Ammon's horn (tissue), 1 donor: ENCODE data around the gene PANK4.

Source experiments
- DNase-seq: peaks from one replicate; pipeline ENCODE4 v3.0.0-alpha.2; 2016; ENCODE audit warnings: low spot score

Gene PANK4

DNA sequence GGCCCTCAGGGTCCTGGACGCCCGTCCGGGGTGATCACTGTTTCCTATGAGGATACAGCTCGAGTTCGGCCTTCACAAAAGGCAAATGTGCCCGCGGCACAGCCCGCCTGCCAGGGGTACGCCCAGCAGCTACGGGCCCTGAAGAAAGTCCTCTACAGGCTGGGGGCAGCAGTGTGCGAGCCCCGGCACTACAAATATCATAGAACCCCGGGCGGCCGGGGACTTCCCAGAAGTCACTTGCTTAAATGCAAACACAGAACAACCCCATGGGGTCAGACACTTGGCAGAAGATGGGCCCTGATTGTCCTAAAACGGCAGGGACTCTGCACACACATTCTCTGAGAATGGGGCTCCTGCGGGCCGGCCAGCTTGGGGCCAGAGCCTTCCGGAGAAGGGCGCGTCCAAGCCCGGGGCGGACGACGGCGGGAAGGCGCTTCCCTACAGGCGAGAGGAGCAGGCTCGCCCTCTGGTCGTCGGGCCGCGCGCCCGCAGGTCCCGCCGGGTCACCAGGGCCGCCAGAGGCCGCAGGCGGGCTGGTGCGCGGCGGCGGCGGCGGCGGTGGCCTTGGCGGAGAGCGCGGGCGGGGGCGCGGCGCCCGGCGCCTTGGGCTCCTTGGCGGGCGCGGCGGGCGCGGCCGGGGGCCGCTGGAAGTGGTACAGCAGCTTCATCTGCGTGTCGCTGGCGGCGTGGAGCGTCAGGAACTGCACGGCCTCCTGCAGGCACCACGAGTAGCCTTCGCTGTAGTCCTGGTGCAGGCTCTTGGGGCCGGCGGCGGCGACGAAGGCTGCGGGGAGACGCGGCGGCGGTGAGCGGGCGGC, 2.8 kb upstream of the PANK4 start:
- no peak for DNase-seq

DNA sequence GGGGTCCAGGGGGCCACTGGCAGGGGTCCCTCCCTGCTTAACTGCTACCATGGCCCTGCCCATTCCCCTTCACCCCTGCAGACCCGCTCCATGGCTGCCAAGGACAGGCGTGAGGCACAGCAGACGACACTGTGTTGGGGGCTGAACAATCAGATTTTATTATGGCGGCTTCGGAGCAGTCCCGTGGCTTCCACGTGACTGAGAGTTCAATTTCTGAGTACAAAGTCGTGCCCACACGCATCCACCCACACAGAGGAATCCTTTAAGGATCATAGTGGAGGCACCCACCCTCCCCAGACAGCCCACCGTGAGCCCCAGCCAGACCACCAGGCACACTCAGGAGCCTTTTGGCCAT, 2.2 kb upstream of the PANK4 start:
- DNase-seq, result no peak

DNA sequence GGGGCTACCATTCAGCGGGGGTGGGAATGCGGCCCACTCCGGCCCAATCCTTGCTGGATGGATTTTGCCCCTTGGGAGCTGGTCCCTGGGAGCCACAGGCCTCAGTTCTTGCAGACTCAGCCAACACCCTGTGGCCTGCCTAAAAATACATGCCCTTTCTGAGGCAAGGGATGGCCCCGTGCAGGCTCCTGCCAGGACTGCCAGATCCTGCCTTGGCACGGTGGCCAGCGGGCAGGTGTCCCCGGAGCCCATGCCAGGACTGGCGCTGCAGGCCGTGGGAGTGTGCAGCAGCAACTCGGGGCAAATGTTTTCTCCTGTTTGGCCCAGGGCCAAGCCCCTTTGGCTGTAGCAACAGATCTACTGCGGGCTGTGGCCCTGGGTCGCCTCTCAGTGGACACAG, 1.6 kb upstream of the PANK4 start:
- DNase-seq, result peak; percentile 60

DNA sequence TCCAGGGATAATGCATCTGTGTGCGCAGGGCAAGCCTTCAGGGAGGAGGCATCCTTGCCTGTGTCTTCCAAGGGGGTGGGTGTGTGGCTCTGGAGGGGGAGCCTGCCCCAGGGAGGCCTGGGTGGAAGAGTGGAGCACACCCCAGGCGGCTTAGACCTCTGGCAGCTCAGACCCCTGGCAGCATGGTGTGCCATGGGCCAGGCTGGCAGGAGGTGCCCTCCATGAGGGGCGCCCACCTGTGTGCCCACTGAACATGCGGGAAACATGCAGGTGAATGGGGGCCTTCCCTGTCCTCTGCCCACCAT, 1.1 kb upstream of the PANK4 start:
- DNase-seq, result no peak

DNA sequence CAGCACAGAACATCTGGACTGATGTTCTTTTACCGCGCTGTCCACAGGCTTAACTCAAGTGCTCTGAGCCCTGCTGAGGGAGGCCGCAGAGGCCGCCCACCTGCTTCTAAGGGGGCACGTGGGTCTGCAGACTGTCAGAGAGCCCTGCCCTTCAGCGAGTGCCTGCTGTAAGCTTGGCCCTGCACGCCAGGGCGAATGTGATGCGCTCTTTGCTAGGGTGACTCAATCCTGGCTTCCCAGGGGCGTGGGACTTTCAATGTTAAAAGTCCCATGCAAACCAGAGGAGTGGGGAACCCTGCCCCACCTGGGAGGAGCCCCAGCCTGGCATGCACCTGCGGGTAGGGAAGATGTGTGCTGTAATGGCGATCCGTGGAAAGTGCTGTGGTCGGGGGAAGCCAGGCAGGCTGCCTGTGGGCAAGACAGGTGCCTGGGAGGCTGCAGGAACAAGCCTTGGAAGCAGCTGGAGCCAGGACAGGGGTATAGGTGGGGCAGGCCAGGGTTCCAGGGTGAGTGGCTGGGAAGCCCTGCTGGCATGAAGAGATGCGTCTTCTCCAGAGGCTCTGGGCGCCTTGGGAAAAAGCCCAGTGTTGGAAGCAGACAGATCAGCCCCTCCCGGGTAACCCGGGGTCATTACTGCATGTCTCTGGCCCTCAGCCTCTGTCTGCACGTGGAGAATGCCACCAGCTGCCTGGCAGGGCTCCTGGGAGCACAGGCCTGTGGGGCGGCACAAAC, 594 bp upstream of the PANK4 start:
- peak; percentile 80 for DNase-seq

DNA sequence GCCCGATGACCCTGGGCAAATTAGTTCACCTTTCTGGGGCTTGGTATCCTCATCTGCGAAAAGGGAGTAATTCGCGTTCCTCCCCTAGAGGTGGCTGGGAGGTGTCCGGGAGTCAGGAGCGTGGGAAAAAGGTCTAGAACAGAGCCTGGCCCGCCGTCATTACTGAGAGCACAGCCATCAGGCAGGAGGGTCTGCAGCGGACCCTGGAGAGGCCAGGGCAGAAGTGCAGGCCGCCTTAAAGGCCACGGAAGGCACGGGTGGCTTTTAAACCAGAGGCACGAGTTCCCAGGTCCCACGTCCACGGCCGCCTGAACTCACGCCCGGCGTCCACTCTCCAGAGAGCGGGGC, 850 bp downstream of the PANK4 start:
- DNase-seq, result no peak

DNA sequence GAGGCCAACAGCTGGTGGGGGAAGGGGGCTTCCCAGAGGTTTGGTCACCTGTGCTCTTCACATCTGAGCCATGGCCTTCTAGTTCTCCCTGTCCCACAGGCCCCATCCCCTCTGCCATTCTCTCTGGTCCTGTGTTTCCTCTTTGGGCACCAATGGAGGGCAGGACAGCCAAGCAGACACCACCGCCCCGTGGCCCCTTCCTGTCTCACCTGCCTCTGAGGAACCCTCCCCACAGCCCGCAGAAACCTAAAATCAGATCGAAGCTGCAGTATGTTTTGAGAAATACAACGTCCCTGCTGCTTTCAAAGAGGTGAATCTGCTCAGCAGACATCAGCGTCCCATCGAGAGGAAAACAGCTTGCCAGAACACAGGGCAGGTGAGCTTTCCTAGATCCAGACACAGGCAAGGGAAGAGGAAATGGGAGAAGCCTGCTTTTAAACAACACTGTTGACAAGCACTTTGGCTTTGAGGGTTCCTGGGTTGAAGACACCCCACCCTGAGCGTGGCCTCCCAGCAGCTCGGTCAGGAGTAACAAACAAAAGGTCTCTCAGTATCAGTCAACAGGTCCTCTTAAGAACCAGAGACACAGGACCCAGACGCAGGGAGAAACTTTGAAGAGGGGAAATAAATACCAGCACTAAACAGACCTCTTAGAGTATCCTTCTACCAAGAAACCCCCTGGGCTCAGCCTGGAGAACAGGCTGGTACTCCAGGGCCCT, 2.3 kb downstream of the PANK4 start:
- DNase-seq, result no peak

DNA sequence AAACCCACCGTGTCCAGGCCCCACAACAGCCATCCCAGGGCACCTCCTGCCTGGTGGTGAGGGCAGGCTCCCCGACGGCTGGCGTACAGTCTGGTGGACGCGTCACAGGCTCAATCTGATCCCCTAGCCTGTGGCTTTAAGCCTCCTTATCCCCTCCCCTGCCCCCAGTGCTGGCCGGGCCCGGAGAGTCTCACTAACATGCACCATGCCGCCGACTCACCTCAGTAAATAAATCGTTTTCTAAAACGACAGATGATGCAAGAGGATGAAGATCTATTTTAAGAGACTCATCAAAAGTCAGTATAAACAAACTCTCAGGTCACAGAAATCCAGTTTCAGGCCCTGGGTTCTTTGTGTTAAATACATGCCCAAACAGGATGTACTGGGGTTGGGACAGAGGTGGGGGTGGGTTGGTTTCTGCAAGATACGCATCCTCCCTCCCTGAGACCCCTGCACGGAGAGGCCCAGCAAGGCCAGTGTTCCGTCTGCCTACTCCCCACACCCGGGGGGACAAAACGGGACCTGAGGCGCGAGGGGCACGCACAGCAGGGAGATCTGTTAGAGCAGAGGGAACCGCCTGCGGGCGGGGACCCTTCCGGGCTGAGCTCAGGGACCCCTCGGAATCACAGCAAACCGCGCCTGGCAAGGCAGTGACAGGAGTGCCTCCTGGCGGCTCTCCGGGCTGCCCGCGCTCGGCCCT, 3.1 kb downstream of the PANK4 start:
- DNase-seq, result no peak

DNA sequence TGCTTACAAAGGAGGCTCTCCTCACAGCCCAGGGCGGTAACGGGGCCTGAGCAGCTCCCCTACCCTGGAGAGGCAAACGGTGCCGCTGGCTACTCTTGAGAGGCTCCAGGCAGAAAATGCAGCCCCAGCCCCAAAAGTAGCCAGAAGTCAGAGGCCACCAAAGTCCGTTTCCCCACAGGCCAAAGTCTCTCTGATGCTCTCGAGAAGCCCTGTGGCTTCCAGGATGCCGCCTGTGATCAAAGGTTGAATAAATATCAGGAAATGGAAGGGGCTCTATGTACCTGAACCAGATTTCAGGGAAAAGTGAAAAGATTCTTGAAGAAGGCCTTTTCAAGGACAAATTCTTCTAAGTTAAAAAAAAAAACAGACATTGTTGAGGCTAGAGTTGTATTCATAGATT, 4.2 kb downstream of the PANK4 start:
- no peak for DNase-seq

DNA sequence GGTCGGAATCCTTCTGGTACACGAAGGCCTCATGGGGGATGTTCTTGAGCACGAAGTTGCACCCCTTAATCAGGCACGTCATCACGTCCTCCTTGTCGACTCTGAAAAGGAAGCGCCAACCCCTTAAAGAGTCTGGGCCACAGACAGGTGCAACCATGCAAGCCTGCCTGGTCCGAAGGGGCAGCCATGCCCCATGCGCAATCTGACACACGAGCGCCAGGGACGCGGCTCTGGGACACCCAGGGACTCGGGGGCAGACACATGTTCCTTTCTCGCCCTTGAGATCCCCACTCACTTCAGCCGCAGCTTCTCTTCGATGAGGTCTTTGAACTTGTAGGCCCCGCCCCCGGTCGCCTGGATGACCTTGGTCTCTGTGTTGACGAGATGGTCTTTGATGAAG, 5.6 kb downstream of the PANK4 start:
- DNase-seq, result no peak

DNA sequence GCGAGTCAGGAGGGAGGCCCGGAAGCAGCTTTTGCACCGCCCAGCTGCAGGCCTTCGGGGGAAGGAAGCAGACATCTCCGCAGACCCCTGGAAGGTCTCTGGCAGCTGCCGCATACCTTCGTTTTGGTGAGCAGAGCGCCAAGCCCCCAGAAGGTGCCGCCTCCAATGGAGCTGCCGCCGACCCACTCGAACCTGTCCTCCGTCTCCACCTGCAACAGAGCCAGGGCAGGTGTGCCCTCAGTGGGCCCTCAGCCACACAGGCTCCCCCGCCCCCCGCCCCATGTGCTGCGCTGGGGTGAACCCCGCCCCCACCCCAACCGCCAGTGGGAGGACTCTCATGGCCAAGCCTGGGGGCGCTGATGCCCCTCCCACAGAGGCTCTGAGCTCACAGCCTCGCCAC, 6.2 kb downstream of the PANK4 start:
- DNase-seq, result no peak

DNA sequence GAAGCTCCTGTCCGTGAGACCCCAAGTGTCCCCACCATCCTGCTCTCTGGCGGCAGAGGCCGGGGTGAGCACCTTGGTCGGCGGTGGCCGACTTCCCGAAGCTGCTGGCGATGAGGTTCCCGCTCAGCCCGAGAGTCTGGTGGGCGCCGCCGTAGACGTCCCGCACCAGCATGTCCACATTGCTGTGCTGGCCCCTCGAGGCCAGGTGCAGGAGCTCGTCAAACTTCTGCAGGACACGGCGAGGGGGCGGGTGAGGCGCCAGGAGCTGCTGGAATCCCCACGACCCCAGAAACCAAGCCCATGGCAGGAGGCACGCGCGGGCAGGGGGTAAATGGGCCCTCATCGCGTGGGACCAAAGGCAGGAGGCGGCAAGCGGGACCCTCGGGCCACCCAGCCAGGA, 6.7 kb downstream of the PANK4 start:
- no peak for DNase-seq

DNA sequence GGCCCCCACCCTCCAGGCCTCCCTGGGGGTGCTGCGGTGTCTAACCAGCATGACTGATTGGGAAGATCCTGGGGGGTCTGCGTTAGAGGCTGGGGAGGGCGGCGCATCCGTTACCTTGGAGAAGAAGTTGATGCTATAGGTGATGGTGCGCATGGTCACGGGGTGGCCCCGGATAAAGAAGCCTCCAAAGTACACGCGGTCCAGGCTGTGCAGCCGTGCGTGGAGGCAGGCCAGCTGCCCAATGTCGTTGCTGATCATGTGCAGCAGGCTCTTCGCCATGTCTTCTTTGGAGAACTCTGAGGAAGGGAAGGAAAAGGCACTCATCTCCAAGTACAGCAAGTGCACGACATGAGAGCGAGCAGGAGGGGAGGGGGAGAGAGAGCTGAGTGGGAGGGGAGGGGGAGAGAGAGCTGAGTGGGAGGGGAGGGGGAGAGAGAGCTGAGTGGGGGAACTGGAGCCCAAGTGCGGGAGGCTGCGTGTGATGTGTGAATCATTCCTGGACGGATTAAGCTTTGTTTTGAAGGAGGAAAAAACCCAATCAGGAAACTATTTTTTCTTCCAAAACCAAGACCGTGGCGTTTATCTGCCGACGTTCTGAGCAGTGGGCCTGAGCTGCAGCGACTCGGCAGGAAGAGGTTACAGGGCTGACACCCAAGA, 7.2 kb downstream of the PANK4 start:
- DNase-seq, result peak; percentile 50

DNA sequence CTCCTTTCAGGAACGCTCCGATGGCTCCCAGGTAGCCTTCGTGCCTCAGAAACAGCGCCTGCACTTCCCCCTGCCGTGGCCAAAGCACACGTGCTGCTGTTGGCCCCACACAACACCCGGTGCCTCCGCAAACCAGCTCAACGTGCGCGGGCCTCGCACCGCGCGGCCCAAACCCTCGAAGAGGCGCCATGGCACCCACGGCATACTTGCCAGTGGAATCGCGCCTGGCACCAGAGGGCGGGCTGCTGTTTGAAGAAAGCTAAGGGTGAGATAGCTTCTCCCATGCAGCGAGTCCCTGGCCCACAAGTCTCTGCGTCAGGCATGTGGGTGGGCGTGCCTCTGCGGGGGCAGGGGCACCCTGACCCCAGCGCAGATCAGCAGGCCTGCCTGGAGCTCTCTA, 7.9 kb downstream of the PANK4 start:
- no peak for DNase-seq

DNA sequence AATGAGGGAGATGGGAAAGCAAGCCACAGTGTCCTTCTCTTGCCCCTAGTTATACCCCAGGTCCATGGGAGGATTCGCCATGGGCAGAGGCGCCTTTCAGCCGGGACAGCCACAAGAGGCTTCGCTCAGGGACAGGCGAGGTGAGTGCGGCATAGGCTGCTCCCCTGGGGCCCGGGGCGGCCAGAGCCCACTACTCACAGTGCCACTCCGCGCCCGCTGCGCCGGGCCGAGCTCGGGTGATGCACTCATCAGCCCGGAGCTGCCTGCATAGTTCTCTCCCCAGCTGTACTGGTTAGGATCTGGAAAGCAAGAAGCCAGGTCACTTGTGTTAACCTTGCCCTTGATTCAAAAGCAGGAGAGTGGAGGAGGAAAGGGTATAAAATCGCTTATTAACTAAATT, 8.4 kb downstream of the PANK4 start:
- no peak for DNase-seq

DNA sequence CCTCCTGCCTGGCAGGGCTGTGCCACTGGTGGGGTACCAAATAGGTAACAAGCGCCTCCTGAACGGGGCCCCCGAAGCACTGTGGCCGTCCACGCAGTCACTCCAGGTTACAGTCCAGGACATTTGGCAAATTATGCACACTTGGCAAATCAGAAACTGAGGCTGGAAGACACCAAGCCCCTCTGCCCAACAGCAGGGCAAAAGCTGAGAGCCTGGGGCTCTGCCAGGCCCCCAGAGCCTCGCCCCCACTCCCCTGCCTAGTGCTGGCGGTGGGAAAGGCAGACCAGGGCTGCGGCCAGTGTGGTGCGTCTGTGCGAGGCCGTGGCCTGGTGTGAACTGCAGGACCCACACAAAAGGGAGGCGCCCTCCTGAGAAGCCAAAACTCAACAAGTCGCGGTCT, 9.4 kb downstream of the PANK4 start:
- DNase-seq, result no peak

DNA sequence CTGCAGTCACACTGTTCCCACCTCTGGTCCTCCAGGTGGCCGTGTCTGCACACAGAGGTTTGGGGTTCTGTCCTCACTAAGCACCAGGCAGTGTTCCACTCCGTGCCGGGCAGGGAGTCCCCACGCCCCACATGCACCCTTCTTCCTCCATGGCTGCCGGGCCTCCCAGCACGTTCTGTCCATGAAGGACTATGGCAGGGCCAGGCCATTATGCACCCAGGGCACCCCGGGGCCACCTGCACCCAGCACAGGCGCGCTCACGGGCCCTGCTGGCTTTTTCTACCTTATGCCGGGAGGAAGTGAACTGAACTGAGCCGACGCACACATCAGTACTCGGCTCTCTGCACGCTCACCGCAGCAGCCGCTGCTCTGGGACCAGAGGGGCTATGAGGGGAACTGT, 10.3 kb downstream of the PANK4 start:
- DNase-seq, result no peak

DNA sequence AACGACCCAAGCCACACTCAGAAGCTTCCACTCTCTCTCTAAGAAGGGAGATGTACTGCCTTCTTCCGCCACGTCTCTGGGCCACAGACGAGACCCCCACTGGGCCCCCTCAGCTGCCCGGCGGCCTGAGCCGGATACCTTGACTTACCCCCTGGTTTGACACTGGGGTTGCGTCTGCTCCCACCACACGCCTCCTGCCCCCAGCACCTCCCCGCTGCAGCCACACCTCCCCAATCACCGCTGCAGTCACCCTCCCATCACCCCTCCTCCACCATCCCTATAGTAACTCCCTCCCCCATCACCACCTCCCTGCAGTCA, 10.7 kb downstream of the PANK4 start:
- no peak for DNase-seq

DNA sequence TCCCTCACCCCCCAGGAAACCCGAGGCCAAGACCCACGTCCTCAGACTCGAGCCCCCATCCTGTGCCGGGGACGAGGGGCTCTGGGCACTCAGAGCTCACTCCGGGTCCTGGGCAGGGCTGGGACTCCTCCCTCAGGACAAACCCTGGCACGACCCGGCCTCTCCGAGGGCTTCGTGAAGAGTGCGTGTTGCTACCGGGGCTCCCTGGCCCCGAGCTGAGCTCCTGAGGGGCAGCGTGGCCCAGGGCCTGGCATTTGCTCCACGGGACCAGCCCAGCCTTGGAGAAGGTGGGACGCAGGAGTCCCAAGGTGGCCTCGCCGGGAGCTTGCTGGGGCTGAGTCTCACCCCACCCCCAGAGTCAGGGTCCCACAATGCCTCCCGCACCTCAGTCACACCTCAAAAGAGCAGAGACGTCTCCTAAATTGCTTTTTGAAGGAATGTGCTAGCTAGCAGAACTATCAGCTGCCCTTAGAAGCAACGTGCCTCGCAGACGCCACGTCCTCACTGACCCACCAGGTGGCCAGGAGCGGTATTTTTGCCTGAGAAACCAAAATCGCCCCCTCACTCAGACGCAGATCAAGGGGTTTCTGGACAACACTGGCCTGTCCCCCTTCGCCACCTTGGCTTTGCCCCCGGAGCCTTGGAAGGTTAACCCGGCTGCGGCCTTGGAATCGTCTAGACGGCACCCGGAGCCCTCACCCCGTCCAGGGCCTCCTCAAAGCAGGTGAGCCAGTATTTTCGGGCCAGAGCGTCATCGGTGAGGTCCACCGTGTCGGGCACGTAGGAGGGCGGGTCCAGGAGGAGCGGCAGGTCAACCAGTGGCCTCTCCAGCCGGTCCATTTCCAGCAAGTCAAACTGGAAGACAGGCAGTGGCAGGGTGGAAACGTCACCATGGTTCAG, 11.3 kb downstream of the PANK4 start:
- DNase-seq, result no peak

DNA sequence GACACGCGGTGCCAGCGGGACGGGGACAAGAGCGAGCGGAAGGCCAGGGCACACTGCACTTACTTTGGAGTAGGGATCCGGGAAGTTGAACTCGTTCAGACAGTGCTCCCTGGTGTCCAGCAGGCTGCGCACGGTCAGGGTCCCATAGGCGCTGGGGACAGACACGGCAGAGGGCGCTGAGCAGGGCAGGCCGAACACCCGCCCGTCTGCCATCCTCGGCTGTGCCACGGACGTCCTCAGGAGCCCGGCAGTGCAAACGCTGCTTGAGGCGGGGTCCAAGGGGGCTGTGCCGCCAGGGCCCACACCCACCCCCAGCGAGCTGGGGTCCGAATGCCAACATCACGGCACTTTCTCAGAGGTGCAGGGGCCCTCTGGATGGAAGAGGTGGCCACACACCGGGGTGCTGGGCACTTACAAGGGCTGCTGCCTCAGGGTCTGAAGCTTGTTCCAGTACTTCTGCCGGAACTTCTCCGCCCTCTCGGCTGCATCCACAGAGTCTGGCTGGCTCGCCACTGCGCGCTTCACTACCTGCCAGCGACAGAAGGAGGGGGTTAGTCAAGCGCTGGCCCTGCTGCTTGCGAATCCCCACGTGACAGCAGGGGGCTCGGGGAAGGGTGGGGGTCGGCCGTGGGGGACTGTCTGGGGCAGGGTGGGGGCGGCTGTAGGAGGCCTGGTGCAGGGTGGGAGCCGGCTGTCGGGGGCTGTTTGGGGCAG, 12.3 kb downstream of the PANK4 start:
- no peak for DNase-seq
